HG03469 (cell line): ENCODE results near the gene SNAI1.
"Not testable (repeated sequence)": the region's sequence is repeated elsewhere in the genome, so short reads cannot be mapped to it uniquely, and the experiment has no call there.

Experiments used
- ATAC-seq: cut with Tn5 transposase; IDR thresholded peaks from one replicate; pipeline ENCODE4 v1.9.1; 2021; ENCODE audit warnings: mild to moderate bottlenecking, moderate library complexity, moderate number of reproducible peaks; ENCODE audit not compliant: unreplicated experiment

The SNAI1 gene

DNA sequence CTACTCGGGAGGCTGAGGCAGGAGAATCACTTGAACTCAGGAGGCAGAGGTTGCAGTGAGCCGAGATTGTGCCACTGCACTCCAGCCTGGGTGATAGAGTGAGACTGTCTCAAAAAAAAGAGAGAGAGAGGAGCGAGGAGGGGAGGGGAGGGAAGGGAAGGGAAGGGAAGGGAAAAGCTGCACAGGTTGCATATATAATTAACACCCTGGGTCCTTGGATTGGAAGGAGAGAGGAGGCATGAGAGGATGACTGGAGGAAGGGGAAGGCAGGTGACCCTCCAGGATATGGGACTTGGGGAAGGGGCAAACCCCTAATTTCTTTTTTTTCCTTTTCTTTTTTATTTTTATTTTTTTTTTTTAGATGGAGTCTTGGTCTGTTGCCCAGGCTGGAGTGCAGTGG is 28.8 kb downstream of the SNAI1 start:
- not testable (repeated sequence) for ATAC-seq

DNA sequence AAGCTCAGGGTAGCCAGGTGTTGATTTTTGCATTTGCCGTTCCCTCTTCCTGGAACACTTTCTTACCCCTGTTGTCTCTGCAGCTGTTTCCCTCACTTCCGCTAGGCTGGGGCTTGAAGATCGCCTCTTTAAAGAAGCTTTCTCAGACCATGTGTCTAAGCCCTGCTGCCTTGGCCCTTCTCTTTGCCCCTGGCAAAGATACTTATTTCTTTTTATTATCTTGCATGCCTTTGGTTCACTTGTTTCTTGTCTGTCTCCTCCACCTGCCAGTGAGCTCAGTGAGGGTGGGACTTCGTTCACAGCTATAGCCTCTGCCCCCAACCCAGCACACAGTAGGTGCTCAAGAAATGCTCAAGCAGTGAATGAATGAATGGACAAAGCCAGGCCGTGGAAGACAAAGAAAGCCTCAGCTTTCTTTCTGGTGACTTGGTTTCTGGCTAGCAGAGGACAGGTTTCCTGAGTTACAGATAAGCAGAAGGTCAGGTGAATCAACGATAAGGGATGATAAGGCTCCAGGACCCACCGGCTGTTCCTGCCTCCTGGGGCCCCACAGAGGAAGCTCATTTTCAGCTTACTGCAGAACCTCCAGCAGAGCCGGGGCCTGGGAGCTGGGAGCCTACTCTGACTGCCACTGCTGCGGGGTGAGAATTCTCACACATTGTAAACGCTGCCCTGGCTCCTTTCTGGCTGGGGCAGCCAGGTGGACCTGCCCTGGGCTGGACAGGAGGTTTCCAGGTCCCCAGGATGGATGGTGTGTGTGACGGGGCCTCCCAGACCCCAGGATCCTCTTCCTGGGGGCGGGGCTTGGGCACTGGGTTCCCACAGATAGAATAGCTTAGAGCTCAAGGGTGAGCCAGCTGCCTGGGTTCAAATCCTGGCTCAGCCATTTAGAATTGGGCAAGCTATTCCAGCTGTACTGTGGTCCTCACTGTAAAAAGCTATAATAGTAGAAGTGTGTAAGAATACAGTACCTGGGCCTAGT is 29.8 kb downstream of the SNAI1 start:
- no peak for ATAC-seq

DNA sequence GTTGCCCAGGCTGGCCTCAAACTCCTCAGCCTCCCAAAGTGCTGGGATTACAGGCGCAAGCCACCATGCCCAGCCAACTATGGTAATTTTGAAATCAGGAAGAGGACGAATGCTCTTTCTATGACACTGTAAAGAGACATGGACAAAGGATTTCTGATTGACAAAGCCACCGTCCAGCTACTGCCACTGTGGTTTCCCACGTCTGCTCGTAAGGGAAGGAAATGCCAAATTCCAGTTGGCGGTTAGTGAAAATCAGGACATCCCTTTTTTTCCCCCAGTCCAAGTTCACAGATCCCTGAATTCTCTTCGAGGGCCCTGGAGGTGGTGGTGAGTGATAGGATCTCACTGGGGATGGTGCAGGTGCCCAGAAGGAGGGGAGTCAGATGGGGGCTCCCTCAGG is 31.2 kb downstream of the SNAI1 start:
- no peak for ATAC-seq

GRCh38 chr20:50014570-50015562 is 32.1 kb downstream of the SNAI1 start:
- ATAC-seq: no peak

DNA sequence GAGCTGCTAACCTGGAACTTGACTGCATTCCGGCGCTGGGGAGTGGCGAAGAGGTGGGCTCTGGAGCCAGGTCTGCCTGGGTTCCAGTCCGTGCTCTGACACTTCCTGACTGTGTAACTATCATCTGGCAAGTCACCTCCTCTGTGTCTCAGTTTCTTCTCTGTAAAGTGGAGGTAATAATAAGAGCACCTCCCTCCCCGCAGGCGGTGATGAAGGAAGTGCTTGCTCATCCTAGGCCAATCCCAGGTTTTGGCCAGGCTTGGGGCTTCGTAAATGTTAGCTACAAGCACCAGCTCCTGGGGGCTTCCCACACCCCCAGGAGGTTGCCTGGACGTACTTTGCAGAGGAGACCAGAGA is 32.8 kb downstream of the SNAI1 start:
- no peak for ATAC-seq

- no peak for ATAC-seq
These were observed 33.4 kb downstream of the SNAI1 start for GRCh38 chr20:50015993-50016770.

DNA sequence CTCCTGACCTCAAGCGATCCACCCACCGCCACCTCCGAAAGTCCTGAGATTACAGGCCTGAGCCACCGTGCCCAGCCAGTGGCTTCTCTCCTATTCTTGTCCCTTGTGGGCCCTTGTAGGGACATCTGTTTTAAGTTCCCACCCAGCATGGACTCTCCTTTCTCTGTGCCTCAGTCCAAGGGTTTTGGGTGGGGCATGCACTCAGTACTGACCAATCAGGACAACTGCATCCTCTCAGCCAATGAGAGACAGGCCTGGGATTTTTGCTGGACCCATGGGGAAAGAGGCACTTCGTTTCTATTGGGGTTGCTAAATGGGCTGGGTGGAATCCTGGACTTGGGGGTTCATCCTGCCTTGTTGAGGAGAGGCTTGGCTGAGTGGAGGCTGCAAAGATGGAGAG is 34.4 kb downstream of the SNAI1 start:
- ATAC-seq: no peak

DNA sequence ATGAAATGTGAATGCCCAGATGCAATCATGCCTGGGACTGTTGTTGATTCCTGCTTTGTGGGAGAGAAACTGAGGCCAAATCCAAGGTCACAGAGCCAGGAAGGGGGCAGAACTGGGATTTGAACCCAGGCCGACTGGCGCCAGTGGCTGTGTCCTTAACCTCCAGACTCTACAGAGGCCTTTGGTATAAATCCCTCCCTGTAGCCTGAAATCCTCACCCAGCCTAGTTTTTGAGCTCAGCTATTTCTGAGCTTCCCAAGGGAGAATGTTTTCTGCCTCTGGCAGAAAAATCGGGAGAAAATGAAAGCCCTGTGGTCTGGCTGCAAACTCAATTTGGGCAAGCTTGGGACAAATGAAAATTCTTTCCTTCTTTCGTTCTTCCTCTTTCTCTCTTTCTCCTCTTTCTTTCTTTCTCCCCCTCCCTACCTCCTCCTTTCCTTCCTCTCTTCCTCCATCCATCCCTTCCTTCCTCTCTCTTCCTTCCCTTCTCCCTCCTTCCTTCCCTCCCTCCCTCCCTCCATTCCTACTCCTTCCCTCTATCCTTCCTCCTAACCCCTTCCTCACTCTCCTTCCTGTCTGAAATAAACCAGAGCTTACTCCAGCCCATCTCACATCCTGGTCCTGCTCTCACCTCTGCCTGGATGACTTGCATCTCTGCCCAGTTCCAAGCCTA is 34.9 kb downstream of the SNAI1 start:
- no peak for ATAC-seq

DNA sequence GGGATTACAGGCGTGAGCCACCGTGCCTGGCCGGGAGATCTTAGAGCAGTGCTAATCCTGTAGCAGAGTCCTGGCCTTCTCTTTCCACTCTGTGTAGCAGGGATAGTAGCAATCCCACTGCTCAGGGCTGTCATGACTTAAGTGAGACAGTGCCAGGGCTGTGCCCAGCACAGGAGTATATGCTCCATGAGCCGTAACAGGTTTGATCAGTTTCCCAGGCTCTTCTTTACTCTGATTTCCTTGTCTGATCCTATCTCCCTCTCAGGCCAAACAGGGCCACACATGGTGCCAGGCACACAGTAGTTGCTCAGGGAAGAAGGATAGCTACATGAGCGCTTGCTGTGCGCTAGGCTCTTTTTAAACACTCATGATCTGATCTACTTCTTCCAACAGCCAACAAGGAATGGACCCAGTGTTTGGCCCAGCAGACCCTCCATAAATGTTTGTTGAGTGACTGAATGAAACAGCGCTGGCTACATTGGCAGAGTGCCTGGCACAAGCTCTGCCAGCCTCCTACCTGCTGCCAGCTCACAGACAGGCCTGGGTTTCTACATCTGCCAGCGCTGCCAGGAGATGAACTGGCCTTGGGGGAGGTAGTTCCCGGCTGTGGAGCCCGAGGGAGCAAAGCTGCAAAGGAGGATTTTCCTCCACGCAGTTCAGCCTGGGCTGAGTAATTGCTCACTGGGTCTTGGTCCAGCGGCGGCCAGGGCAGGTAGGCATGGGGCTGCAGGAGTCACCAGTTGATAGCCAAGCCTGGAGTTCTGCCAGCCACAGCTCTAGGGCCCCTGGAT is 36.9 kb downstream of the SNAI1 start:
- ATAC-seq: no peak

GRCh38 chr20:50020288-50020687 is 37.5 kb downstream of the SNAI1 start:
- ATAC-seq: no peak

GRCh38 chr20:50022676-50023075 is 39.9 kb downstream of the SNAI1 start:
- ATAC-seq: no peak

DNA sequence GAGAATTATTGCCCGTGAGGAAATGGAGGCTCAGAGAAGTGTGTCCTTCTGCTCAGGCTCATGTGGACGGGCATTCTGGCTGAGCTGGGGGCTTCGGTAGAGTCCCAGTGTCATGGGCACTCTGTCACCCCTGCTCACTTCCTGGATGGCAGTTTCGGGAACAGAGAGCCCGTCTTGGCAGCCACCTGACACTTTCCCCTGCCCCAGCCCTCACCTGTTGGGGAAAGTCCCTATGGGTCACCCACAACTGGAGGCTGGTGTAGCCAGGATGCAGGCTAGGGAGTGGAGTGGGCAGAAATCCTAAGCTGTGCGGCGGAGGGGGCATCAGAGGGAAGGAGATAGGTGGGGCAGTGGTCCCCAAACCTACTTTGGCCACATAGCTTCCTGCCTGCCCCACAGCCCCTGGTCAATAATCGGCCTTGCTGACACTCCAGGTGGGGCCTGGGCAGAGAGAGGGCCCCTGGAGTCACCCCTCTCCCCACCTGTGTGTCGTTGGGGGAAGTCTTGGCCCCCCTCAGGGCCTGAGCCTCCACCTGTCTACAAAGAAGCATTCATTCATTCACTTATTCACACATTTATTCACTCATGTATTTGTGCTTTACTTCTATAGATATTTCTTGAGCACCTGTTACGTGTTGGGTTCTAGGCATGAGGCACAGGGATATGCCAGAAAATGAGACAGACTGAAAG is 40.5 kb downstream of the SNAI1 start:
- no peak for ATAC-seq

DNA sequence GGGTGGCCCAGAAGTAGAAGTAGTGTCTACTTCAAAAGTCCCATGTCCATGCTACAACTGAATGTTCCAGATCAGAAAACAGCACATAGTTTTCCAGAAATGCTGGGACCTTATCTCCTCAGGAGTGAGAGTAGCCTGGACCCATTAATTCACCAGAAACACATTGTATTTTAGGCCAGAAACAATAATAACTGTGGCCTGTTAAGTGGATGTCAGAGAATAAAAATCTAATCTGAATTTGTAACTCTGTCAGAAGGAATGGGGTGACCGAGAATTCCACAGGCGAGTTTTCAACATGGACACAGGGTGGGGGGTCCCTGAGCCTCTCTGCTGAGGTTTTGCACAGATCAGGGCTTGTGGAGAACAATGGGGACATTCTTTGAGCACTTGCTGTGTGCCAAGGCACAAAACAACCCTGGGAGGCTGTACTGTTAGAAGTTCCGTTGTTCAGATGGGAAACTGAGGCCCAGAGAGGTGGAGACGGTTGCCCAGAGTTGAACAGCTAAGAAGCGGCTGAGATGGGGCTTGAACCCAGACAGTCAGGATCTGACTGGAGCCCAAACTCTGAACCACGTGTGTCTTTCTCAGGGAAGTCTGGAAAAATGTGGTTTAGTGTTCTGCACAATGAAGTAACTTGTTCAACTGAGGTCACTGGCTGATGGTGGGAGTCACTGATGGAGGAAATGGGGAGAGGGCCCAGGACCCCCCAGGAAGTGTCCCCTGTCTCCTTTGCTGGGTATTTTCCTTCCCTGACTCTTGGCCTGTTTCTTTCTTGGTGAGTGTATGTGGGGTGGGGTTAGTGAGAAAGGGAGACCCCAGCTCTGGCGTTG is 44.2 kb downstream of the SNAI1 start:
- ATAC-seq: no peak

- ATAC-seq: no peak
These were observed 44.9 kb downstream of the SNAI1 start for GRCh38 chr20:50027611-50028105.

DNA sequence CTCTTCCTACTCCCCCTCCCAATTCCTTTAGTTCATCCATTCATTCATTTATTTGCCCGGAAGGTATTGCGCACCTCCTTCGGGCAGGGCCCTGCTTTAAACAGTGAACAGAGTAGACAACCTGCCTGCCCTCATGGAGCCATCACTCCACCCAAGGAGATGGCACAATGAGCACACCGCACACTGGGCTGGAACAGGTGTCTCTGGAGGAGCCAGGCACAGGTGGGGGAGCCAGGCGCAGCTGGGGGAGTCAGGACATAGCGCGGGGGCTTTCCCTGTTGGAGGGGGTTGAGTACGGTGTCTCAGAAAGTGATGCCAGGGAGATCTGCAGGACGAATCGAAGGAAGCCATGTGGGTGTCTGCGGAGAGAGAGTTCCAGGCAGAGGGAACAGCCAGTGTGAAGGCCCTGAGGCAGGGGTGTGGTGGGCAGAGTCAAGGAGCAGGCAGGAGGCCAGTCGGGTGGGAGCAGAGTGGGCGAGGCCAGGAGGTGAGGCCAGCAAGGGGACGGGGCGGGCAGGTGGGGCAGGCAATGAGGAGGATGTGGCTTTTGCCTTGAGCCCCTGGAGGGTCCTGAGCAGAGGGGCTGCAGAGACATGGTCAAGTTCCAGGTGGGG is 46.4 kb downstream of the SNAI1 start:
- no peak for ATAC-seq

DNA sequence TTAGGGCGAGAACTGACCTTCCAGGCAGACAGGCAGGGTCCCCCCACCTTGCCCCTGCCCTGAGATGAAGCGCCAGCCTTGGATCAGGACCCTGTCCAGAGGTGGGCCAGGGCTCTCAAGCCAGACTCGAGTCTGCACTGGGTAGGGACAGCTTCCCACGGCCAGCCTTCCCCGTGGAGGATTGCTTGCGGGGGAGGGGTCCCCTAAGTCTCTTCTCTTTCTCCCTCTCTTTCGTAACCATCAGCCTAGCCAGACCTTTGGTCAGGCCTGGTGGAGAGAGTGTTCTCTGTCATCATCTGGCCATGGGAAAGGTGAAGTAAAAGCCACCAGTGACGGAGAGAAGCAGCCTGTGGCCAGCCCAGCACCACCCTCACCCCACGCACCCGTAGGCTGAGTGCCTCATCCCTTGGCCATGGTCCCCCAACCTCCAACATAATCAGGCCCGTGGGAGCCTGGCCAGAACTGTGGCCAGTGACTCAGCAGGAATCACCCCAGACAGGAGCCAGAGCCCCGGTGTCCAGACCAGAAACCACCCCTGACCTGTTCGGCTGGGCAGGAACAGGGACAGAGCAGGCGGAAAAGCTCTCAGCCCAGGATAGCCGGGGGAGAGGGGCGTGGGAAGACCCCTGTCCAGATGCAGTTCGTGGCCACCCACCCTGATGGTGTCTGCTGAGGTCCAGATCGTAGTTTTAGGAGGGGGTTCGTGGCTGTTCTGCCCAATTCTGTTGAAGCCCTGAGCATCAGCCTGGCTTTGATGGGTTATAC is 47.1 kb downstream of the SNAI1 start:
- ATAC-seq: no peak
